Brain microvascular endothelial cell (primary cell): ENCODE measurements around the gene PIK3R2.

Experiments
- DNase-seq: peaks from one replicate; pipeline ENCODE4 v3.0.0-alpha.2; 2020
- H3K27ac ChIP-seq: fragments of 250-450 bp; sonication (Bioruptor Pico); 2 replicates; pipeline ENCODE4 v1.5.1; 2020; ENCODE audit warnings: mild to moderate bottlenecking, moderate library complexity
- H3K27me3 ChIP-seq: fragments of 250-450 bp; sonication (Bioruptor Pico); replicated peaks from 2 replicates; pipeline ENCODE4 v1.5.1; 2020; ENCODE audit warnings: mild to moderate bottlenecking
- H3K36me3 ChIP-seq: fragments of 250-450 bp; sonication (Bioruptor Pico); replicated peaks from 2 replicates; pipeline ENCODE4 v1.5.1; 2020; ENCODE audit warnings: mild to moderate bottlenecking
- H3K4me3 ChIP-seq: 2 replicates; pipeline ENCODE4 v1.5.1; 2011; ENCODE audit warnings: low read depth, mild to moderate bottlenecking, control low read depth, low read length, moderate library complexity
- in situ Hi-C: cut with HindIII; loops from 2 replicates; pipeline ENCODE4 v1.10.0; 2017; ENCODE audit warnings: low sequenced_read_pairs, low pct_ligation_motif_present
- TF ChIP-seq, protein P1 (sequence below): IDR thresholded peaks from 2 replicates; pipeline ENCODE4 v1.5.1; 2011; ENCODE audit warnings: low read depth, mild to moderate bottlenecking, moderate library complexity, low read length, control low read depth, inconsistent platforms; ENCODE audit errors: missing control alignments

The PIK3R2 gene

DNA sequence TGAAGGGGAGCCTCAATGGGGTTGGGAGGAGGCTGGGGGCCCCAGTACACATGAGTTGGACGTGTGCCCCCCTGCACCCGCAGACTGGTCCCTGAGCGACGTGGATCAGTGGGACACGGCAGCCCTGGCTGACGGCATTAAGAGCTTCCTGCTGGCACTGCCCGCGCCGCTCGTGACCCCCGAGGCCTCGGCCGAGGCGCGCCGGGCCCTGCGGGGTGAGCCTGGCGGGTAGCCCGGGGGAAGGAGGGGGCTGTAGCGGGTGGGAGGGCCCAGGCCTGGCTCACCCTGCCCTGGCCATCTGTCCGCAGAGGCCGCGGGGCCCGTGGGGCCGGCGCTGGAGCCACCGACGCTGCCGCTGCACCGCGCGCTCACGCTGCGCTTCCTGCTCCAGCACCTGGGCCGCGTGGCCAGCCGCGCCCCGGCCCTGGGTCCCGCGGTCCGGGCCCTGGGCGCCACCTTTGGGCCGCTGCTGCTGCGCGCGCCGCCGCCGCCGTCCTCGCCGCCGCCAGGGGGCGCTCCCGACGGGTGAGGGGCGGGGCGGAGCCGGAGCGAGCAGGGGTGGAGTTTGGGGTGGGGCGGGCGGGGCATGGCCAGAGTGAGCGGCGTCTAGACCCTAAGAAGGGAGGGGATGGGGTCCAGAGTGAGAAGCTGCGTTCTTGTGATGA lies 8.1 kb downstream of the PIK3R2 start:
- Histone ChIP-seq H3K36me3 (peaks cover 38% of the 10 kb centered on the region), H3K4me3 (peak overlapping the region; percentile 34), H3K27me3 (no peaks in the 10 kb centered on the region), H3K27ac (no peak overlapping the region)
- TF ChIP-seq, protein P1, sequence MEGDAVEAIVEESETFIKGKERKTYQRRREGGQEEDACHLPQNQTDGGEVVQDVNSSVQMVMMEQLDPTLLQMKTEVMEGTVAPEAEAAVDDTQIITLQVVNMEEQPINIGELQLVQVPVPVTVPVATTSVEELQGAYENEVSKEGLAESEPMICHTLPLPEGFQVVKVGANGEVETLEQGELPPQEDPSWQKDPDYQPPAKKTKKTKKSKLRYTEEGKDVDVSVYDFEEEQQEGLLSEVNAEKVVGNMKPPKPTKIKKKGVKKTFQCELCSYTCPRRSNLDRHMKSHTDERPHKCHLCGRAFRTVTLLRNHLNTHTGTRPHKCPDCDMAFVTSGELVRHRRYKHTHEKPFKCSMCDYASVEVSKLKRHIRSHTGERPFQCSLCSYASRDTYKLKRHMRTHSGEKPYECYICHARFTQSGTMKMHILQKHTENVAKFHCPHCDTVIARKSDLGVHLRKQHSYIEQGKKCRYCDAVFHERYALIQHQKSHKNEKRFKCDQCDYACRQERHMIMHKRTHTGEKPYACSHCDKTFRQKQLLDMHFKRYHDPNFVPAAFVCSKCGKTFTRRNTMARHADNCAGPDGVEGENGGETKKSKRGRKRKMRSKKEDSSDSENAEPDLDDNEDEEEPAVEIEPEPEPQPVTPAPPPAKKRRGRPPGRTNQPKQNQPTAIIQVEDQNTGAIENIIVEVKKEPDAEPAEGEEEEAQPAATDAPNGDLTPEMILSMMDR: peak; percentile 49
- in situ Hi-C loops: no loop called here
- no peak for DNase-seq

DNA sequence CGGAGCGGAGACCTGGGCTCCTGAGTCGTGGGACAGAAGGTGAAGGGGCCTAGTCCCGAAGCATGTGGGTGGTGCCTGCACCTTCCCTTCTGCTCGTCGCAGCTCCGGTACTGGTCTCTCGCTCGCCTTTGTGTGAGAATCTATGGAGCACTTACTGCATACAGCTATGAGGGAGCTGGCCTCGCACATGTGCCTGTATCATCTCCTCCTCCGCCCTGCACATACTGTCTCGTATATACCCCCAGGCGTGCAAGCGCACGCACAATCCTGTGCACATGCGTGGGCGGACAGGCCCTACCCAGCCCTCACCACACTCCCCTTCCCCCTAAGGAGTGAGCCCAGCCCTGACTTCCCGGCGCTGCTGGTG lies 8.7 kb downstream of the PIK3R2 start:
- peak overlapping the region; percentile 29 for H3K4me3 ChIP-seq
- in situ Hi-C loops: no loop called here
- no peak for DNase-seq
- no peaks in the 10 kb centered on the region for H3K27me3 ChIP-seq
- H3K27ac ChIP-seq: no peak overlapping the region
- peaks cover 40% of the 10 kb centered on the region for H3K36me3 ChIP-seq
- TF ChIP-seq, protein P1: no peak

DNA sequence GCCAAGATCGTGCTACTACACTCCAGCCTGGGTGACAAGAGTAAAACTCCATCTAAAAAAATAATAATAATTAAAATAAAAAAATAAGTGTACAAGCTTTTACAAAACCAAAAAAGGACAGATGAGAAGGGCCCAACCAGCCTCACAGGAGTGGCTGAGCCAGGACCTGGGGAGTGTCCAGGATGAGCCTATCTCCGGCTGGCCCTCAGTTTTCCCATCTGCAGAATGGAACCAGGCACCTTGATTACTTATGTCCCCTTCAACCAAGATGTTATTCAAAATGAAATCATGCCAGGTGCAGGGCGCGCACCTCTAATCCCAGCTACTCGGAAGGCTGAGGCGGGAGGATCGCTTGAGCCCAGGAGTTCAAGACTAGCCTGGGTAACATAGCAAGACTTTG lies 11.1 kb downstream of the PIK3R2 start:
- H3K27me3 ChIP-seq: no peaks in the 10 kb centered on the region
- H3K36me3 ChIP-seq: peaks cover 61% of the 10 kb centered on the region
- no peak for DNase-seq
- in situ Hi-C loops: no loop called here
- H3K4me3 ChIP-seq: no peak overlapping the region
- no peak overlapping the region for H3K27ac ChIP-seq
- TF ChIP-seq, protein P1: no peak

DNA sequence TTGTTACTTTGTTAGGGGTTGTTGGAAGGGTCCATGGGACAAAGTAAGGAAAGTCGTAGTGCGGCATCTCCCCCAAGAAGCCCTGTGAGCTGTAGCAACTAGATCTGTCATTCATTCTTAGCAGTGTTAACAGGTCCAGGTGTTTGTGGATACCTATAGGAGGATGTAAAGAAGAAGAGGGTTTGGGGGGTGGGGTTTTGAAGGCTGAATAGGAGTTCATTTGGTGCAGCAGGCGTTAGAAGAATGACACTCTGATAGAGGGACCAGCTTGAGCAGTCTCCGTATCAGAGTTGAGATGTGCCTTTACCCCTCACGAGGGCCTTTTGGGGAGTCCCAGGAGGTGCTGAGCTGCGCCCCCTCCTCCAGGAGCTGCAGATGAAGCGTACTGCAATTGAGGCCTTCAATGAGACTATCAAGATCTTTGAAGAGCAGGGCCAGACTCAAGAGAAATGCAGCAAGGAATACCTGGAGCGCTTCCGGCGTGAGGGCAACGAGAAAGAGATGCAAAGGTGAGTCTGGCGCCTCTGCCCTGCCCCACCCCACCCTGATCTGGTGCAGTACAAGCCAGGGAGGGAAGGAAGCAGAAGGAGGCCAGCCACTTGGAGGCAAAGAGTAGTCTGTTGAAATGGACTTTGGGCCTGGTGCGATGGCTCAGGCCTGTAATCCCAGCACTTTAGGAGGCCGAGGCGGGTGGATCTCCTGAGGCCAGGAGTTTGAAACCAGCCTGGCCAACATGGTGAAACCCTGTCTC lies 13.0 kb downstream of the PIK3R2 start:
- in situ Hi-C loops: no loop called here
- Histone ChIP-seq H3K27ac (no peak overlapping the region), H3K4me3 (no peak overlapping the region), H3K36me3 (peaks cover 61% of the 10 kb centered on the region), H3K27me3 (no peaks in the 10 kb centered on the region)
- TF ChIP-seq, protein P1: no peak
- DNase-seq: no peak

DNA sequence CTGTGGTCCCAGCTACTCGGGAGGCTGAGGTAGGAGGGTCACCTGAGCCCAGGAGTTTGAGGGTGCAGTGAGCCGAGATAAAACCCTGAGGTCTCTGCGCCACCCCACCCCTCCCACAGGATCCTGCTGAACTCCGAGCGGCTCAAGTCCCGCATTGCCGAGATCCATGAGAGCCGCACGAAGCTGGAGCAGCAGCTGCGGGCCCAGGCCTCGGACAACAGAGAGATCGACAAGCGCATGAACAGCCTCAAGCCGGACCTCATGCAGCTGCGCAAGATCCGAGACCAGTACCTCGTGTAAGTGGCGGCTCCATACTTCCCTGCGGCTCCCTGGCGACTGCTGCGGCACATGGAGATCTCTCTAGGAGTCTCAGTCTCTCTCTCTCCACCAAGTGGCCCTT lies 14.0 kb downstream of the PIK3R2 start:
- DNase-seq: no peak
- Histone ChIP-seq H3K36me3 (peaks cover 63% of the 10 kb centered on the region), H3K27me3 (no peaks in the 10 kb centered on the region), H3K27ac (no peak overlapping the region), H3K4me3 (no peak overlapping the region)
- in situ Hi-C loops: no loop called here
- TF ChIP-seq, protein P1: no peak
